ENCODE measurements around the gene RALGPS1.

Gene RALGPS1

GRCh38 chr9:127078336-127078735, 163.8 kb downstream of the RALGPS1 start:
- in situ Hi-C loops (cut with MboI; ENCODE audit: low pct_unique_long_range_greater_than_20kb, low sequenced_read_pairs, unreplicated experiment), result no loop called here
- no peak for DNase-seq (ENCODE audit: low spot score)
- TF ChIP-seq CTCF (IDR thresholded peaks at IDR 0.05; ENCODE audit: extremely low read depth, insufficient read depth, missing control alignments), result no peak

DNA sequence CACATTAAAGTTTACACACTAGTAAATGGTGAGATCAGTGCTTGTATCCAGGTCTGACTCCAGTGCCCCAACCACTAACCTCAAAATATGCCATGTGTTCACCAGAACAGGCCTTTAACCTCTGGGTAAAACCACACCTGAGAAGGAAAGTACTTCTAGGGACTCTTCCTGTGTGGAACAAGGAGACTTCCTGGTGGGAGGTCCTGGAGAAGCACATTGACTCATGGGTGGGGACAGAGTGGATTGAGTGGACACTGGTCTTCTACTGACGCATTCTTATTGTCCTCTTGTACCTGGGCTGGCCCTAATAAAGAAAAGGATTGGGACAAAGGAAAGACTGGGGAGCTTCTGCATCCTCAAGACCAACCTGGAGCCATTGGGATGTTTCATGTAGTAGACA, 164.4 kb downstream of the RALGPS1 start:
- in situ Hi-C loops (cut with MboI; ENCODE audit: low pct_unique_long_range_greater_than_20kb, low sequenced_read_pairs, unreplicated experiment), result no loop called here
- no peak for TF ChIP-seq CTCF (IDR thresholded peaks at IDR 0.05; ENCODE audit: extremely low read depth, insufficient read depth, missing control alignments)
- DNase-seq (ENCODE audit: low spot score), result no peak

- in situ Hi-C loops (cut with MboI; ENCODE audit: low pct_unique_long_range_greater_than_20kb, low sequenced_read_pairs, unreplicated experiment), result no loop called here
- TF ChIP-seq CTCF (IDR thresholded peaks at IDR 0.05; ENCODE audit: extremely low read depth, insufficient read depth, missing control alignments), result no peak
- DNase-seq (ENCODE audit: low spot score), result no peak
Observed at GRCh38 chr9:127079446-127080140, 165.0 kb downstream of the RALGPS1 start.

DNA sequence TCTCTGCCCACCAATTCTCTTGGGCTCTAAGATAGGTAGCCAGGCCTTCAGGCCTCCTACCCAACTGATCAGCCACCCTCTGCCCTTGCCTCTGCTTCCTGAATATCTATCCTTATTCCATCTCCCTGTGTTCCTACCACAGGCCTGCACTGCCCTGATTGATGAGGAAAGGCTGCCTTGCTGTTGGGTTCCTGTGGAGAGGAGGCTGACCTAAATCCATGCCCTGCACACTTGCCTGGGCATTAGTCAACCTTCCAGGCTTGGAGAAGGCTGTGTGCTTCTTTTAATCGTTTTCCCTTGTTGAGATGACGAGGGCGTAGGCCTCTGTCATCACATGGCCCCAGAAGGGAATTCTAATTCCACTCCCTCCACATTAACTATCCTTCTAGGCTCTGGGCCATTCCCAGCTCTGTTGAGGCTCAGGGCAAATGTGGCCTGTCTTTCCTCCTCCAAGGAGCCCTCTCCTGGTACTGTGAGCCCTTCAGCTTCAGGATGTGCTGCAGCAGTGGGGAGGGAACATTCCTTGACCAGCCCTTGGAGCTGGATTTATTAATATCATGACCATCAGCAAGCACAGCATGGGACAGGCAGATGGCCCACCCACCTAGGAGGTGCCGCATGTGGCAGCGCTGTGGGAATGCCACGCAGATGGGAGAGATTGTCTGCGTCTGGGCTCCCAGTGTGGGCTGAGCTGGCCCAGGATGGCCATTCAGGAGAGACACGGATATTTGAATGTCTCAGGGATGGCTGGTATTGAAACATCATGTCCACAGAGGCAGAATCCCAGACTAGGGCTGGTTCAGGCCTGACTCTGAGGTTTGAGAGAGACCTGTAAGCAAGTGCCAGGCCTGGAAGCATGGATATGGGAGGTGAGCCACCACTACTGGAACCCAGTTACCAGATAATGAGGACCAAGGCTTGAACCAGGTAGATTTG, 166.9 kb downstream of the RALGPS1 start:
- TF ChIP-seq CTCF (IDR thresholded peaks at IDR 0.05; ENCODE audit: extremely low read depth, insufficient read depth, missing control alignments), result no peak

GRCh38 chr9:127083138-127083980, 168.8 kb downstream of the RALGPS1 start:
- in situ Hi-C loops (cut with MboI; ENCODE audit: low pct_unique_long_range_greater_than_20kb, low sequenced_read_pairs, unreplicated experiment), result no loop called here
- no peak for DNase-seq (ENCODE audit: low spot score)
- TF ChIP-seq CTCF (IDR thresholded peaks at IDR 0.05; ENCODE audit: extremely low read depth, insufficient read depth, missing control alignments), result no peak

More for the DNA sequence above, 166.9 kb downstream of the RALGPS1 start:
- no peak for DNase-seq (ENCODE audit: low spot score)
- in situ Hi-C loops (cut with MboI; ENCODE audit: low pct_unique_long_range_greater_than_20kb, low sequenced_read_pairs, unreplicated experiment), result no loop called here
